WTC11 (cell line): ENCODE results near the gene SIM1. TPM values are rescaled to one million over a fixed set of nuclear protein-coding genes. Genes with fewer than 3 reads are reported as not detected.
A peak's percentile ranks its signal among the peaks of the same experiment; 100 is the strongest.

Experiments
- ATAC-seq: fragments of 200-7000 bp; cut with Tn5 transposase; 2 replicates; pipeline ENCODE4 v1.10.0; 2021; ENCODE audit warnings: mild to moderate bottlenecking, moderate library complexity
- CTCF ChIA-PET: fragments of 300-600 bp; sonication (Branson Sonifier 250); formaldehyde crosslinking; loops from one replicate; lab custom pipeline; 2021; ENCODE audit warnings: antibody characterized with exemption; lab: Charles Lee
- POLR2A ChIA-PET: fragments of 350-600 bp; sonication (Branson Sonifier 250); formaldehyde crosslinking; loops from one replicate; lab custom pipeline; 2021; ENCODE audit warnings: antibody characterized with exemption; lab: Charles Lee
- DNase-seq: peaks from one replicate; pipeline ENCODE4 v3.0.0; 2021; ENCODE audit warnings: low spot score
- H3K27ac Mint-ChIP-seq: 2 replicates; pipeline ENCODE4 v1.8.0; 2021; ENCODE audit warnings: mixed read lengths
- H3K27me3 Mint-ChIP-seq: 2 replicates; pipeline ENCODE4 v1.8.0; 2021; ENCODE audit warnings: low read depth, mild to moderate bottlenecking, moderate library complexity, mixed read lengths
- H3K36me3 Mint-ChIP-seq: 2 replicates; pipeline ENCODE4 v1.8.0; 2021; ENCODE audit warnings: mixed read lengths
- H3K4me1 Mint-ChIP-seq: 2 replicates; pipeline ENCODE4 v1.8.0; 2022; ENCODE audit warnings: mixed read lengths
- H3K4me3 Mint-ChIP-seq: 2 replicates; pipeline ENCODE4 v1.8.0; 2021; ENCODE audit warnings: mild to moderate bottlenecking, moderate library complexity, mixed read lengths
- H3K9me3 Mint-ChIP-seq: 2 replicates; pipeline ENCODE4 v1.8.0; 2021; ENCODE audit warnings: mixed read lengths
- AR ChIP-seq: fragments of 250-450 bp; sonication (Bioruptor Pico); IDR thresholded peaks from 2 replicates; pipeline ENCODE4 v1.9.0; 2021; ENCODE audit warnings: mild to moderate bottlenecking
- ATF1 ChIP-seq: sonication (generic); formaldehyde crosslinking; IDR thresholded peaks from 2 replicates; pipeline ENCODE4 v1.8.1; 2023; ENCODE audit warnings: mild to moderate bottlenecking, moderate library complexity, missing genetic modification reagents
- CTCF ChIP-seq: fragments of 200-600 bp; IDR thresholded peaks from 2 replicates; pipeline ENCODE4 v1.8.0; 2022; ENCODE audit warnings: antibody characterized with exemption
- ERG ChIP-seq: fragments of 250-450 bp; sonication (Bioruptor Pico); IDR thresholded peaks from 2 replicates; pipeline ENCODE4 v1.8.0; 2021; ENCODE audit warnings: mild to moderate bottlenecking
- IRF2 ChIP-seq: sonication (generic); formaldehyde crosslinking; IDR thresholded peaks from 2 replicates; pipeline ENCODE4 v1.8.0; 2022; ENCODE audit warnings: low read depth, missing genetic modification reagents, borderline replicate concordance
- JAZF1 ChIP-seq: fragments of 250-450 bp; sonication (Bioruptor Pico); IDR thresholded peaks from 2 replicates; pipeline ENCODE4 v1.9.0; 2021; ENCODE audit warnings: moderate library complexity, mild to moderate bottlenecking, inconsistent platforms
- MXD4 ChIP-seq: fragments of 250-450 bp; sonication (Bioruptor Pico); IDR thresholded peaks from 2 replicates; pipeline ENCODE4 v1.8.0; 2021; ENCODE audit warnings: mild to moderate bottlenecking, moderate library complexity, borderline replicate concordance
- MYBL2 ChIP-seq: sonication (generic); formaldehyde crosslinking; IDR thresholded peaks from 2 replicates; pipeline ENCODE4 v1.8.1; 2023; ENCODE audit warnings: mild to moderate bottlenecking, moderate library complexity, missing genetic modification reagents
- NFATC4 ChIP-seq: fragments of 250-450 bp; sonication (Bioruptor Pico); IDR thresholded peaks from 2 replicates; pipeline ENCODE4 v1.9.0; 2021; ENCODE audit warnings: mild to moderate bottlenecking
- NFE2L1 ChIP-seq: sonication (generic); formaldehyde crosslinking; IDR thresholded peaks from 2 replicates; pipeline ENCODE4 v1.8.1; 2023; ENCODE audit warnings: missing genetic modification reagents
- NFYB ChIP-seq: sonication (generic); formaldehyde crosslinking; conservative IDR thresholded peaks from 2 replicates; pipeline ENCODE4 v1.8.0; 2022; ENCODE audit warnings: low read depth, missing genetic modification reagents
- NR2C2 ChIP-seq: sonication (generic); formaldehyde crosslinking; IDR thresholded peaks from 2 replicates; pipeline ENCODE4 v1.8.0; 2022; ENCODE audit warnings: mild to moderate bottlenecking, missing genetic modification reagents
- OVOL2 ChIP-seq: fragments of 250-450 bp; sonication (Bioruptor Pico); IDR thresholded peaks from 2 replicates; pipeline ENCODE4 v1.9.0; 2021; ENCODE audit warnings: mild to moderate bottlenecking, borderline replicate concordance
- SMAD3 ChIP-seq: sonication (generic); formaldehyde crosslinking; IDR thresholded peaks from 2 replicates; pipeline ENCODE4 v1.8.0; 2022; ENCODE audit warnings: missing genetic modification reagents, mild to moderate bottlenecking, borderline replicate concordance
- SMAD4 ChIP-seq: sonication (generic); formaldehyde crosslinking; IDR thresholded peaks from 2 replicates; pipeline ENCODE4 v1.8.0; 2022; ENCODE audit warnings: mild to moderate bottlenecking, missing genetic modification reagents
- ZNF232 ChIP-seq: sonication (generic); formaldehyde crosslinking; IDR thresholded peaks from 2 replicates; pipeline ENCODE4 v1.8.0; 2022; ENCODE audit warnings: mild to moderate bottlenecking, missing genetic modification reagents
- ZNF396 ChIP-seq: fragments of 250-450 bp; sonication (Bioruptor Pico); IDR thresholded peaks from 2 replicates; pipeline ENCODE4 v1.8.0; 2021; ENCODE audit warnings: mild to moderate bottlenecking, moderate library complexity, borderline replicate concordance
- ZNF512 ChIP-seq: sonication (generic); formaldehyde crosslinking; IDR thresholded peaks from 2 replicates; pipeline ENCODE4 v1.8.1; 2022; ENCODE audit warnings: missing genetic modification reagents, borderline replicate concordance
- ZNF671 ChIP-seq: fragments of 250-450 bp; sonication (Bioruptor Pico); IDR thresholded peaks from 2 replicates; pipeline ENCODE4 v1.8.0; 2021; ENCODE audit warnings: mild to moderate bottlenecking
- total RNA-seq: library from RNA; stranded (reverse); gene quantifications from 3 replicates; pipeline ENCODE4 v1.2.3, GENCODE V29; 2021

The SIM1 gene
- total RNA-seq, 1 experiment from 2014 or later, result 0.09 TPM

- ChIA-PET CTCF (no interaction called here), POLR2A (no interaction called here)
- TF ChIP-seq SMAD3 (CRISPR knock-in tag), result no peak
- TF ChIP-seq MXD4, result no peak
- Mint-ChIP-seq H3K4me1 (no peaks in the 10 kb centered on the region), H3K9me3 (peaks cover 3% of the 10 kb centered on the region), H3K27ac (no peak overlapping the region), H3K27me3 (no peaks in the 10 kb centered on the region), H3K36me3 (peaks cover 2% of the 10 kb centered on the region), H3K4me3 (no peak overlapping the region)
- no peak for ATAC-seq
- no peak for DNase-seq
These were observed 19.8 kb upstream of the SIM1 start for GRCh38 chr6:100484474-100484873.

- Mint-ChIP-seq H3K36me3 (no peaks in the 10 kb centered on the region), H3K27me3 (no peaks in the 10 kb centered on the region; the same call in 1 of the 2 replicates), H3K9me3 (no peaks in the 10 kb centered on the region), H3K4me3 (no peak overlapping the region), H3K27ac (no peak overlapping the region), H3K4me1 (no peaks in the 10 kb centered on the region)
- TF ChIP-seq ZNF232 (CRISPR knock-in tag) (no peak), NR2C2 (no peak), ZNF512 (CRISPR knock-in tag) (no peak), AR (CRISPR knock-in tag) (no peak), ZNF671 (CRISPR knock-in tag) (no peak), IRF2 (CRISPR knock-in tag) (no peak), ZNF396 (no peak), NFATC4 (CRISPR knock-in tag) (no peak), SMAD4 (no peak), NFE2L1 (no peak), JAZF1 (CRISPR knock-in tag) (no peak), ATF1 (CRISPR knock-in tag) (no peak), OVOL2 (CRISPR knock-in tag) (no peak), NFYB (CRISPR knock-in tag) (no peak), ERG (CRISPR knock-in tag) (no peak)
- DNase-seq (no peak), ATAC-seq (no peak)
- POLR2A ChIA-PET, result no interaction called here
- CTCF ChIA-PET, result interaction anchor here (1.0 kb wide), 1 partner anchor 366 kb away, joined by 3 read pairs; no protein-coding TSS in a partner anchor
These were observed 18.0 kb upstream of the SIM1 start for GRCh38 chr6:100482698-100483097.

- H3K27ac Mint-ChIP-seq, result no peak overlapping the region
- CTCF ChIA-PET, result interaction anchor here (0.6 to 1.8 kb wide), 4 partner anchors 19 to 372 kb away, joined by 3 to 9 read pairs (median 3); no protein-coding TSS in a partner anchor
These were observed 14.7 kb upstream of the SIM1 start for GRCh38 chr6:100479179-100480035.

More at GRCh38 chr6:100479179-100480035, 14.7 kb upstream of the SIM1 start:
- Mint-ChIP-seq H3K36me3 (no peaks in the 10 kb centered on the region), H3K9me3 (no peaks in the 10 kb centered on the region), H3K4me1 (no peaks in the 10 kb centered on the region), H3K27me3 (no peaks in the 10 kb centered on the region; the same call in 1 of the 2 replicates), H3K4me3 (no peak overlapping the region)
- DNase-seq (no peak), ATAC-seq (peak; percentile 73)
- TF ChIP-seq CTCF (peak; percentile 70), MYBL2 (CRISPR knock-in tag) (no peak)
- POLR2A ChIA-PET, result interaction anchor here (0.7 kb wide), 1 partner anchor 333 kb away, joined by 3 read pairs; no protein-coding TSS in a partner anchor
